Effector memory CD4-positive, alpha-beta T cell (primary cell): ENCODE data around the gene CCNY.

Source experiments
- DNase-seq, 3 donors: peaks; one replicate each; pipeline ENCODE4 v3.0.0-alpha.2; 2020
- H3K27ac ChIP-seq: 2 replicates; pipeline ENCODE4 v1.7.0; 2013; ENCODE audit warnings: mild to moderate bottlenecking, low read length, moderate library complexity; ENCODE audit not compliant: insufficient read depth, poor library complexity, severe bottlenecking
- H3K27me3 ChIP-seq: replicated peaks from 2 replicates; pipeline ENCODE4 v1.7.0; 2013; ENCODE audit warnings: mild to moderate bottlenecking, low read length; ENCODE audit not compliant: insufficient read depth, control insufficient read depth, poor library complexity, severe bottlenecking
- H3K36me3 ChIP-seq: 2 replicates; pipeline ENCODE4 v1.7.0; 2013; ENCODE audit warnings: mild to moderate bottlenecking, low read length, moderate library complexity; ENCODE audit not compliant: control insufficient read depth, insufficient read depth
- H3K4me1 ChIP-seq: 2 replicates; pipeline ENCODE4 v1.7.0; 2013; ENCODE audit warnings: low read length, mild to moderate bottlenecking; ENCODE audit not compliant: control insufficient read depth, insufficient read depth, poor library complexity, severe bottlenecking
- H3K4me3 ChIP-seq: 2 replicates; pipeline ENCODE4 v1.7.0; 2013; ENCODE audit warnings: low read length, low read depth, mild to moderate bottlenecking; ENCODE audit not compliant: insufficient read depth, poor library complexity, severe bottlenecking
- H3K9me3 ChIP-seq: 2 replicates; pipeline ENCODE4 v1.7.0; 2013; ENCODE audit warnings: mild to moderate bottlenecking, low read length, moderate library complexity; ENCODE audit not compliant: control insufficient read depth

CCNY gene

GRCh38 chr10:35345383-35345742 lies 9.1 kb downstream of the CCNY start:
- Histone ChIP-seq H3K36me3 (peaks cover 3% of the 10 kb centered on the region), H3K4me1 (peaks cover 11% of the 10 kb centered on the region), H3K27me3 (no peaks in the 10 kb centered on the region), H3K27ac (no peak overlapping the region), H3K4me3 (no peak overlapping the region), H3K9me3 (no peaks in the 10 kb centered on the region)
- DNase-seq: no peak

- Histone ChIP-seq H3K9me3 (no peaks in the 10 kb centered on the region), H3K27ac (no peak overlapping the region), H3K4me3 (no peak overlapping the region), H3K4me1 (peaks cover 9% of the 10 kb centered on the region), H3K27me3 (no peaks in the 10 kb centered on the region), H3K36me3 (peaks cover 3% of the 10 kb centered on the region)
- no peak for DNase-seq
Measured at GRCh38 chr10:35346248-35346647, 9.9 kb downstream of the CCNY start.

- Histone ChIP-seq H3K4me1 (peaks cover 1% of the 10 kb centered on the region), H3K27ac (no peak overlapping the region)
Measured at GRCh38 chr10:35347121-35347562, 10.8 kb downstream of the CCNY start.

GRCh38 chr10:35347899-35348608 lies 11.7 kb downstream of the CCNY start:
- Histone ChIP-seq H3K9me3 (no peaks in the 10 kb centered on the region), H3K27ac (no peak overlapping the region), H3K36me3 (peaks cover 3% of the 10 kb centered on the region), H3K27me3 (no peaks in the 10 kb centered on the region), H3K4me1 (peaks cover 5% of the 10 kb centered on the region), H3K4me3 (no peak overlapping the region)
- DNase-seq: no peak

More at GRCh38 chr10:35347121-35347562, 10.8 kb downstream of the CCNY start:
- Histone ChIP-seq H3K36me3 (peaks cover 3% of the 10 kb centered on the region), H3K27me3 (no peaks in the 10 kb centered on the region), H3K4me3 (no peak overlapping the region), H3K9me3 (no peaks in the 10 kb centered on the region)
- no peak for DNase-seq

GRCh38 chr10:35348609-35349388 lies 12.5 kb downstream of the CCNY start:
- Histone ChIP-seq H3K4me3 (no peak overlapping the region), H3K36me3 (peaks cover 3% of the 10 kb centered on the region), H3K9me3 (no peaks in the 10 kb centered on the region), H3K27me3 (no peaks in the 10 kb centered on the region), H3K27ac (no peak overlapping the region), H3K4me1 (peaks cover 5% of the 10 kb centered on the region)
- no peak for DNase-seq

DNA sequence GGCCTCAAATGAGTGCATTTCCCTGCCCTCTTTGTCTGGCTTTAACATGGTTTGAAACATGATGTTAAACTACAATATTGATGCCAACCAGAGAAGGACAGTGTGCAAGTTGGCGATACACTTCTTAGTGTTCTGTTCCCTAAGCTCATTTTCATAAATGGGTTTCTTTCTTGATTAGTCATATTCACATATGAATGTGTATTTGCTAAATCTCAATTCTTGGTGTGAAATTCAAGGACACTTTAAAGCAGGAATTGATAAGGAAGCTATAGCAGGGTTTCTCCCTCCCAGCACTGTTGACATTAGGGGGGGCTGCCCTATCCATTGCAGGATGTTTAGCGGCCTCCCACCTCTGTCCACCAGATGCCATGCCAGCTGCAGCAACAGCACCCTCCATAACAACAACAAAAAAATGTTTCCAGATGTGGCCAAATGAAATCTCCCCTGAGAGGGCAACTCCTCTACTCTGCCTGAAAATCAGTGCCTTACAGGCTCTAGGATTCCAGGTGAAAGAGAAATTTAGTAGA lies 13.1 kb downstream of the CCNY start:
- Histone ChIP-seq H3K9me3 (no peaks in the 10 kb centered on the region), H3K27me3 (no peaks in the 10 kb centered on the region), H3K4me1 (peaks cover 5% of the 10 kb centered on the region), H3K27ac (no peak overlapping the region), H3K4me3 (no peak overlapping the region), H3K36me3 (peaks cover 3% of the 10 kb centered on the region)
- no peak for DNase-seq

DNA sequence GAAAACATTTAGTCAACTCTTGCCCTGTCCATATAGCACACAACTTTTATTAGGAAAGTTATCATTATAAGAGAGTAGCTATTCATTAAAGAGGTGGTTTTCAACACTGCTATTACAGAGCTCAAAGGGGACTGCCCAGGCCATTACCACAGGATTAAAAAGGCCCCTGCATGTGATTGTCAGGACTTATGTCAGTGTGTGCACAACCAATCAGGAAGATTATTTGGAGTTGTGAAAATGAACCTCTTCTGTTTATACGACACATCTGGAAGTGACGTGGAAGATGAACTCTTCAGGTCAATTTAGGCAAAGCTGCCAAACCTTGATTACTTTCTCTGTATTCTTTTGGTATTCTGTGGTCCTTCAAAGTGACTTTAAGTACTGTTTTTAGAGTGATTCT lies 14.7 kb downstream of the CCNY start:
- Histone ChIP-seq H3K36me3 (peaks cover 3% of the 10 kb centered on the region), H3K27me3 (no peaks in the 10 kb centered on the region), H3K27ac (no peak overlapping the region), H3K4me1 (peaks cover 5% of the 10 kb centered on the region), H3K4me3 (no peak overlapping the region), H3K9me3 (no peaks in the 10 kb centered on the region)
- DNase-seq: no peak

GRCh38 chr10:35352097-35352496 lies 15.8 kb downstream of the CCNY start:
- peaks cover 3% of the 10 kb centered on the region for H3K36me3 ChIP-seq
- H3K27me3 ChIP-seq: no peaks in the 10 kb centered on the region
- no peak overlapping the region for H3K4me3 ChIP-seq
- no peak for DNase-seq
- no peaks in the 10 kb centered on the region for H3K9me3 ChIP-seq
- H3K27ac ChIP-seq: no peak overlapping the region
- peaks cover 5% of the 10 kb centered on the region for H3K4me1 ChIP-seq

GRCh38 chr10:35352512-35352911 lies 16.2 kb downstream of the CCNY start:
- no peak for DNase-seq
- H3K9me3 ChIP-seq: no peaks in the 10 kb centered on the region
- no peak overlapping the region for H3K27ac ChIP-seq
- peaks cover 5% of the 10 kb centered on the region for H3K4me1 ChIP-seq
- no peaks in the 10 kb centered on the region for H3K27me3 ChIP-seq
- no peak overlapping the region for H3K4me3 ChIP-seq
- peaks cover 3% of the 10 kb centered on the region for H3K36me3 ChIP-seq

DNA sequence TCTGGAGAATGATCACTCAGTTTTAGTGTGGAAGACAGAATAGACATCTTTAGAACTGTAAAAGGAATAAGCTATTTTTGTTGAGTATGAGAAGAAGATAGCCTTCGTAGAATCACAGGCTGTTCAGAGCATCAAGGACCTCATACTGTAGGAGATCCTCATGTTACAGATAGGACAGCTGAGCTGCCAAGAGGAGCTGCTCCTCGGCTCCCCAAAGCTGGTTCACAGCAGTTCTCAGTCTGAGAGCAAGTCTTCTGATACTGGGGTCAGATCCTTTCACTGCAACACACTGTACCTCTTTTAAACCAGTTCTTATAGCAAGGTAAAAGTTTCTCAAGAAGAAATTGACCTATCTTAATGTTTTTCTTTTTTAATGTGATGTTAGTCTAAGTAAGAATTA lies 17.1 kb downstream of the CCNY start:
- H3K9me3 ChIP-seq: no peaks in the 10 kb centered on the region
- H3K4me3 ChIP-seq: no peak overlapping the region
- peaks cover 5% of the 10 kb centered on the region for H3K4me1 ChIP-seq
- DNase-seq: no peak
- H3K27ac ChIP-seq: no peak overlapping the region
- no peaks in the 10 kb centered on the region for H3K27me3 ChIP-seq
- H3K36me3 ChIP-seq: peaks cover 3% of the 10 kb centered on the region
